ENCODE measurements around the gene TRAPPC14.

TRAPPC14 gene

DNA sequence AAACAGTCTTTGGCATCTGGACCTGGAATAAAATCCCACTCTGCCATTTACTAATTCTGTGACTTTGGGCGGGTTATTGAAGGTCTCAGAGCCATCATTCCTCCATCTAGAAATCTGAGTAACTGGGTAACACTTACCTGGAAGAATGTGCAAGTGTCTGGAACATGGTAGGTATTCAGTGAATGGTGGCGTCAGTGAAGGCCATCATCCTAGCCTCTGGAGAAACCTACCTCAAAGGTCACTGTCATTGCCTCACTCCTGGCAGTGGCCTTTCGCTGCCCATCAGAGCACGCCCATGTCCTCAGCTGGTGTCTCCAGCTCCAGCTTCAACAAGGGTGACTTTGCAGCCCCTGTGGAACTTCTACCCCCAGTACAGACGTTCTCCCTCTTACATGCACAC, 5.3 kb upstream of the TRAPPC14 start:
- Mint-ChIP-seq H3K27me3 (no peaks in the 10 kb centered on the region), H3K4me1 (peaks cover 86% of the 10 kb centered on the region), H3K4me3 (peak overlapping the region in 1 of 2 donors; percentile 29), H3K27ac (no peak overlapping the region), H3K9me3 (no peaks in the 10 kb centered on the region)
- ATAC-seq, result no peak
- DNase-seq, result no peak

DNA sequence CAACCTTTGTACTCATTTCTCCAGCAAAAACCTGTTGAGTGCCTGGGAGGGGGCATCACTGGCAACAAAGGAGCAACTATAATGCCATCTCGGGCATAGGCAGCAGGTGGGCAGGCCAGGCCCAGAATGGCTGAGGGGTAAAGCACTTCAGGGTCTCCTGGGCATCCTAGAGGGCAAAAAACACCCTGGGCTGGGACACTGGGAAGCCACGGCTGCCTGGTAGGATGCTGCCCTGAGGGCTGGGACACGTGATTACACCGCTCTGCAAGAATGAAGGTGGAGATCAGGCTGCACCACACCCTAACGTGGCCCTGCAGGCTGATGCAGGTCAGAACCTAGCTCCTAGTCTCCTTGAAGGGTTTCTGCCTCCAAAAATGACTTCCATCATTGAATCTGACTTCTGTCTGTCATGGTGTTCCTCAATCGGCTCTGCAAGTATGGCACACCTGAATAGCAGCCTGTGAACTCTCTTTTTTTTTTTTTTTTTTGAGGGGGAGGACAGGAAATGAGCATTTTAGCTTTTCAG, 4.5 kb upstream of the TRAPPC14 start:
- Mint-ChIP-seq H3K27ac (peak overlapping the region; percentile 48 to 92), H3K4me1 (peaks cover 81% of the 10 kb centered on the region), H3K9me3 (no peaks in the 10 kb centered on the region), H3K4me3 (peak overlapping the region in 1 of 2 donors; percentile 54), H3K27me3 (no peaks in the 10 kb centered on the region)
- DNase-seq (no peak), ATAC-seq (no peak)

DNA sequence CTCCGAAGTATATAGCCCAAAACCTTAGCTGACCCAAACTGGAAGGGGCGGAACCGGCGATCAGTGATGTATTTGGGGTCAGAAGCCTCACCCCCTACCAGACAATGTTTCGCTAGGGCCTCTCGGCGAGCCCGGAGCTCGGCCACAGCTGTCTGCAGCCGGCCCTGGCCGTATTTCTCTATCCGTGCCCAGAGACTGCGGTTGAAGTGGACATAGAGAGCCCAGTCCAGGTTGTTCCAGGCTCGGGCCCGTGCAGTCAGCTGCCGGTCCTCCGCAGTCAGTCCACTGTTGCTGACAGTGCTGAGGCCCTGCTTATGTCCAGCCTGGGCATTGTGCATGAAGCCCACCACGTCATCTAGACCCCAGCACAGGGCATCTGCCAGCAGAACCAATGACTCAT, 1.5 kb upstream of the TRAPPC14 start:
- H3K27ac Mint-ChIP-seq, result no peak overlapping the region
- no peak for ATAC-seq
- no peak for DNase-seq
- H3K9me3 Mint-ChIP-seq, result no peaks in the 10 kb centered on the region
- peak overlapping the region in 1 of 2 donors; percentile 12 for H3K4me3 Mint-ChIP-seq
- peaks cover 80% of the 10 kb centered on the region for H3K4me1 Mint-ChIP-seq
- no peaks in the 10 kb centered on the region for H3K27me3 Mint-ChIP-seq

DNA sequence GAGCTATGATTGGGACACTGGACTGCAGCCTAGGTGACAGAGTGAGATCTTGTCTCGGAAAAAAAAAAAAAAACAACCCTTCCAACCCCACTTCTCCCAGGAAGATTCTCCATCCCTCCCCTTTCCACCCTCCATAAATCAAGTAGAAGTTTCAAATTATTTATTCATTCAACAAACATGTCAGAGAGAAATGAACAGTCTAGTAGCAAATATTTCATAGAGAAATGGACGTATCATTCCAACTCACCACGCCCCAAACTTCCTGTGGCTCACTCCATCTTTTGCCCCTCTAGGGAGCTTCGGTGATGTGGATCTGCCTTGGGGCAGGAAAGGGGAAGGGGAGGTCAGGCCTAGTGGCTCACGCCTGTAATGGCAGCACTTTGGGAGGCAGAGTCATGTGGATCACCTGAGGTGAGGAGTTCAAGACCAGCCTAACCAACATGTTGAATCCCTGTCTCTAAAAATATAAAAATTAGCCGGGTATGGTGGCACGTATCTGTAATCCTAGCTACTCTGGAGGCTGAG, 638 bp upstream of the TRAPPC14 start:
- no peak for ATAC-seq
- DNase-seq, result no peak
- Mint-ChIP-seq H3K4me1 (peaks cover 85% of the 10 kb centered on the region), H3K27me3 (no peaks in the 10 kb centered on the region), H3K4me3 (peak overlapping the region; percentile 85 to 88), H3K27ac (peak overlapping the region; percentile 48 to 93), H3K9me3 (no peaks in the 10 kb centered on the region)

DNA sequence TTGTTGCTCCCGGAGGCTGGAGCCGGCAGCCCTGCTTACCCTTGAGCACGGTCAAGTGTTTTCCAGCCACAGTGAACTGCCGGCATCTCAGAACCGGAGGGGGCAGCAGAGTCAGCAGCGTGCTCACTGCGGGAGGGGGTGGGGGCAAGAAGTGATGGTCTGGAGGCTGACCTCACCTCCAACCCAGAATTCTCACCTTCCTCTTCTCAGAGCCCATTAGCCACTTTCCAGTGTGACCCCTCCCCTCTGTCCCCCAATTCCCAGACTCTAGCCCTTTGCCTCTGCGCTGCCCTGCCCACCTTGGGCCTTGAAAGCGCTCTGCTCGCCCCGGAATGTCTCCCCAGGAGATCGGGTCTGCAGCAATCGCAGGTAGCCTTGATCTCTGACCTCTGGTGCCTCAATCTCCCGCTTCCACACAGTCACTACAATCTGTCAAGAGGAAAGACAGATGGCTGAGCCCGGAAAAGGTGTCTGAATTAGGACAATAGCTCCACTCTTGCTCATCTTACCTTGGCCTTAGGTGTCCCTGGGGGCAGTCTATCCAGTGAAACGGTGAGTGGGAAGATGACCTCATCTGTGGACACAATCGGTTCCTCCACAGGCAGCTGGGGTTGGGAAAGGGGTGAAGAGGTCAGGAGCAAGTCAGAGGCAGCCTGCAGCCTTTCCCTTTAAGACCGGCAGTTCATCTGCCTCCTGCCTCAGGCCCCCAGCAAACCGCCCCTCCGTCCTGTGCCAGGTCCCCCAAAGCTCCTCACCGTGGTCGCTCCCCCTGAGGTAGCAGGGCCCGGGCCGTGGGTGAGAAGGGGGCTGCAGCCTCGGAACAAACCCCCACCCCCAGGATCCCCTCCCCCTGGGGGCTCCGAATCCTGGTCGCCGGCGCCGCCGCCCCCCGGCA, 942 bp downstream of the TRAPPC14 start:
- Mint-ChIP-seq H3K27me3 (no peaks in the 10 kb centered on the region), H3K4me3 (peak overlapping the region; percentile 74 to 88), H3K4me1 (peaks cover 84% of the 10 kb centered on the region), H3K9me3 (no peaks in the 10 kb centered on the region), H3K27ac (peak overlapping the region in 1 of 2 donors; percentile 96)
- no peak for DNase-seq
- ATAC-seq, result no peak

DNA sequence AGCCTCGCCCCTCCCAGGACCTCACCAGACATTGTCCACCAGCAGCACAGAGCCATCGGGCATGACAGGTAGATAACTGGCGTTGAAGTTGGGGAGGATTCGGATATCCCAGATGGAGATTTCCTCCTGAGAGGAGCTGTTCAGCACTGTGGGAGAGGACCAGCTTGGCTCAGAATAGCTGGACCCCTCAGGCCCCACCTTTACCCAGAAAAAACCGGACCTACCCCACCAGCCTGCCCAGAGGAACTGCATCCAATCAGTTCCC, 1.5 kb downstream of the TRAPPC14 start:
- no peaks in the 10 kb centered on the region for H3K27me3 Mint-ChIP-seq
- ATAC-seq, result no peak
- H3K4me1 Mint-ChIP-seq, result peaks cover 84% of the 10 kb centered on the region

DNA sequence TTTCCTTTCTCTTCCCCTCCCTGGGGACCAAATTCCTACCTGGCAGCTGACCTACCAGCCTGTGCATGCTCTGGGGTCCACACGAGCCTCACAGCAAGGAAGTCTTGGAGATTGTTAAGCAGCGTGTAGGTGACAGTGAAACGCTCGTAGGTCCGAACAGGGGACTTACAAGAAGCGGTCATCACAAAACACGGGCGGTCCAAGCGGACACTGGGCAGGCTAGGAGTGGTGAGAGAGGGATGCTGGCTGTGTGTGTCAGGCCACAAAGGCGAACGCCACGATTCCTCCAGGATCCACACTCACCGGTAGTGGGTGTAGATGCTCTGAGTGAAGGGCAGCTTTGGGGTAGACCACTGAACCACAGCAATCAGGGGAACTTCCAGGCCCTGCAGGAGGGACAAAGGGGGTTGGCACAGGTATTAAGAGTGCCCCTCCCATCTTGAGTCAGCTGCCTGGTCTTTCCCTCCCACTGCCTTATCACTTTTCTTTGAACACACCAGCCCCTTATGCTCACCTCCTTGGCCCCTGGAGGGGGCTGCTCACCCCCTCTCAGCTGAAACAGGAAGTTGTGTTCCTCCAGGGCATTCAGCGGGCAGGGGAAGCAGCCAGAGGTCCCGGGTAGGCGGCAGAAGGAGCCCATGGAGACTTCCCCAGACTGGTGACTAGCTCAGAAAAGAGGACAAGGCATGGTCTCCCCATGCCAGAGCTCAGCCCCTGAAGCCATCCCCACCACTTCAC, 2.0 kb downstream of the TRAPPC14 start:
- DNase-seq (peak; percentile 52 to 72), ATAC-seq (peak; percentile 80)
- Mint-ChIP-seq H3K4me3 (peak overlapping the region; percentile 74 to 88), H3K27ac (peak overlapping the region; percentile 78 to 96), H3K27me3 (no peaks in the 10 kb centered on the region), H3K4me1 (peaks cover 84% of the 10 kb centered on the region), H3K9me3 (no peaks in the 10 kb centered on the region)

More for the DNA sequence above, 1.5 kb downstream of the TRAPPC14 start:
- H3K27ac Mint-ChIP-seq, result peak overlapping the region; percentile 78 to 96
- no peaks in the 10 kb centered on the region for H3K9me3 Mint-ChIP-seq
- DNase-seq, result no peak
- peak overlapping the region; percentile 74 to 88 for H3K4me3 Mint-ChIP-seq

DNA sequence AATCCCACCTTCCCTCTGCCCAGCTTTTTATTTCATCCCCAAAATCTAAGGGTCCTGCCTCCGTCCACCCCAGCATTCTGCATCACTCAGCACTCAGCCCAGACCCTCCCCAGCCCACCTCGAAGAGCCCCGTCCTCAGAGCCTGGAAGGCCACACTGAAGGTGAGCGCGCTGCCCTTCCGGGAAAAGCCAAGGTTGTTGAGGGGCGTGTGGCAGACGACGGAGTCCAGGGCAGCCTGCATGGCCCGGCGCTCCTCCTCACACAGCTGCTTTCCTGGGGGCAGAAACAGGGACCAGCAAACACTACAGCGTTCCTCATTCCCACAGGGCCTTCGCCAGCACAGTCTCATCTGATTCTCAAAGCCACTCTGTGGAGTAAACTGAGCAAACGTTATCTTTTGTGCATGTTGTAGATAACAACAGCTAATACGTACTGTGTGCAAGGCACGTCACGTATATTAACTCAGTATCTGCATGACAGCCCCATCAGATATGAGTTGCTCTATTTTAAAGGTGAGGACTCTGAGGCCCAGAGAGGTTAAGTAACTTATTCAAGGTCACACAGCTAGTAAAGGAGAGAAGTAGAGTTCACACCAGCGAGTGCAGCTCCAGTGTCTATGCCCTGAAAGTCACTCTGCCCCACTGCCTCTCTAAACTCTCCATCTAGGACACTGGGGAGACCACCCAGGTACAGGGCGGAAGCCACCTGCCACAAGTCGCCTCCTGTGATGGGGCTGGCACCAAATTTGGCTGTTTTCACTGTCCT, 2.8 kb downstream of the TRAPPC14 start:
- Mint-ChIP-seq H3K4me1 (peaks cover 83% of the 10 kb centered on the region), H3K4me3 (no peak overlapping the region), H3K27me3 (no peaks in the 10 kb centered on the region), H3K9me3 (no peaks in the 10 kb centered on the region), H3K27ac (no peak overlapping the region)
- ATAC-seq (peak; percentile 1), DNase-seq (no peak)

DNA sequence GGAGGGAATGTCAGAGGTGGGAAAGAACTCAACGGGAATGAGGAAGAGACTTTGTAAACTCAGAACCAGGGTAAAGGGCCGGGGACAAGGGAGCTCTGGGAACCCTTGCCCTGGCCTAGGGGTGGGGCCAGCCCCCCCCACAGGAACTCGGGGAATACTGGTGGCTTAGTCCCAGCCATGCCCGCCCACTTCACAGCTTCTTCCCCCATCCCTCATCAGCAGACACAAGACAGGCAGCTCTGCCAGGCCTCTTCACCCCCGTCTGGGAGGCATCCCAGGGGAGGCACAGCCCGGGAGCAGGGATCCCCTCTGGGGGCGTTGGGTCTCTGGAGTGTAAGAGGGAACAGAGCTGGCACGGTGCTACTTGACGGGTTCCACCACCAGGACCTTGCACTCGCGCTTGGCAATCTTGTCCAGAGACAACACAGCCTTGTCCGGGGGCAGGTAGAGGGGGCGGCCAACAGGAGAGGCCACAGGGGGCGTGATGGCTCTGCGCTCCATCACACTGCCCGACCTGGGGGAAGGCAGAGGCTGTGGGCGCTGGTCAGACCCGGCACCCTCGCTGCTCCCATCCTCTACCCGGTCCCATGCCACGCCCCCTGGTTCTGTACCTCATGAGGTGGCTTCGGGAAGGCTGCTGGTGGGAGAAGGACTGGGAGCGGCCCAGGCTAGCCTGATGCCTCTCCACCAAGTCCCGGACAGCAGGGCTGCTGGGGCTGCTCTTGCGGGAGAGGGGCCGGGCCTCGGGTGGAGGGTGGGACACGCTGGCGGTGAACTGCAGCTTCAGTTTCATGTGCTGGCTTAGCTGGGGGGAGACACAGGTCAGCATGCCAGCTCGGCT, 3.7 kb downstream of the TRAPPC14 start:
- H3K9me3 Mint-ChIP-seq, result no peaks in the 10 kb centered on the region
- peaks cover 87% of the 10 kb centered on the region for H3K4me1 Mint-ChIP-seq
- ATAC-seq, result no peak
- no peak overlapping the region for H3K27ac Mint-ChIP-seq
- no peak overlapping the region for H3K4me3 Mint-ChIP-seq
- no peaks in the 10 kb centered on the region for H3K27me3 Mint-ChIP-seq
- no peak for DNase-seq

DNA sequence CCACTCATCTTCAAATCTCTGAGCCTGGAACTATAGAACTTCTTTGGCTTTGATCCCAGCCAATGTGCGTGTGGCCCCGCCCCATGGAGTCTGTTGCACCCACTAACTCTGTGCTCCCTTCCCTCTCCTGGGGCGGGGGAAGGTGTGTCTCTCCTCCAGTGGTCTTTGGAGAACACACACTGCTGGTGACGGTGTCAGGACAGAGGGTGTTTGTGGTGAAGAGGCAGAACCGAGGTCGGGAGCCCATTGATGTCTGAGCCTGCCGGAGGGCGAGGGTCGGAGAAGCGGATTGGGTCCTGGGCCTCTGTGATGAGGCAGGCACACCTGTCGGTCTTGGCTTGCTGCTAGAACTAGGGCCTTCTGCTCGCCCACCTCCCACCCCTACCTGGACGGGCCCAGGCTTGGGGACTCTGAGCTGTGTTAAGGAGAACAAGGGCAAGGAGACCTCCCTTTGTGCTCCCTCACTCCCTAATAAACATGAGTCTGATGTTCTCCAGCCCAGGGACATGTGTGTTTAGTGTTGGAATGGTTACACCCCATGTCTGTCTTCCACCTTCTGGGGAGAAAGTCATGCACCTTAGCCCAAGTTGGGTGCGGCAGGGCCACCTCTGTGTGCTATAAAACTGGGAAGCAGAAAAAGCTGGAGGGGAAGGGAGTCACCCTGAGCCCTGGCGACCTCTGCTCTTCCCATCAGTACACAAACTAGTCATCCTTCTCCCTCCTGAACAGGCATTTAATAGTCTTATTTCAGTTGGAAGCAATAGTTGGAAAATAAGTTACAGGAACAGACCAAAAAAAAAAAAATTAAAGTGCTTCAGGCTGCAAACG, 4.6 kb downstream of the TRAPPC14 start:
- DNase-seq (no peak), ATAC-seq (no peak)
- peaks cover 79% of the 10 kb centered on the region for H3K4me1 Mint-ChIP-seq
- H3K4me3 Mint-ChIP-seq, result no peak overlapping the region
- no peaks in the 10 kb centered on the region for H3K9me3 Mint-ChIP-seq
- H3K27me3 Mint-ChIP-seq, result no peaks in the 10 kb centered on the region
- H3K27ac Mint-ChIP-seq, result peak overlapping the region; percentile 24 to 44

DNA sequence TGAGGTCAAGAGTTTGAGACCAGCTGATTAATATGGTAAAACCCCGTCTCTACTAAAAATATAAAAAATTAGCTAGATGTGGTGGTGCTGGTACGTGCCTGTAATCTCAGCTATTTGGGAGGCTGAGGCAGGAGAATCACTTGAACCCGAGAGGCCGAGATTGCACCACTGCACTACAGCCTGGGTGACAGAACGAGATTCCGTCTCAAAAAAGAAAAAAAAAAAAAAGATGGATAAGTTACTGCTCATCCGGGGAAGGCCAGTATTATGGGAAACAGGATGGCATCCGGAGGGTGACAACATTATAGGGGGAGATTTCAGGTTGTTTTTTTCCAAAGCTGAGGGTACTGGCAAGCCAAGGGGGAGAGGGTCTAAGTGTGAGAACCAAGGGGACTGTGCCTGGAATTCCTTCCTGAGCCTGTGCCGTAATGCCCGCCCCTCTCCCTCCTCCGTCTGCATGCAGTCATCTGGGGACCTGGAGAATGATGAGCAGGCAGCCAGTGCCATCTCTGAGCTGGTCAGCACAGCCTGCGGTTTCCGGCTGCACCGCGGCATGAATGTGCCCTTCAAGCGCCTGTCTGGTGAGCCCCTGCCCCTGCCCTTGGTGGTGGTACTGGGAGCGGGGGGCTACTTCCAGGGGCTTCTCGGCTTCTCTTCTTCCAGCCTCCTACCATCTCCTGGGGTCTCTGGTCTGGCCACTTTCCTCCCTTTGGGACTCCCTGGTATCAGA, 5.4 kb downstream of the TRAPPC14 start:
- no peak for ATAC-seq
- H3K4me1 Mint-ChIP-seq, result peaks cover 83% of the 10 kb centered on the region
- no peaks in the 10 kb centered on the region for H3K27me3 Mint-ChIP-seq
- no peak for DNase-seq
- peak overlapping the region in 1 of 2 donors; percentile 44 for H3K27ac Mint-ChIP-seq
- H3K4me3 Mint-ChIP-seq, result no peak overlapping the region
- H3K9me3 Mint-ChIP-seq, result no peaks in the 10 kb centered on the region

DNA sequence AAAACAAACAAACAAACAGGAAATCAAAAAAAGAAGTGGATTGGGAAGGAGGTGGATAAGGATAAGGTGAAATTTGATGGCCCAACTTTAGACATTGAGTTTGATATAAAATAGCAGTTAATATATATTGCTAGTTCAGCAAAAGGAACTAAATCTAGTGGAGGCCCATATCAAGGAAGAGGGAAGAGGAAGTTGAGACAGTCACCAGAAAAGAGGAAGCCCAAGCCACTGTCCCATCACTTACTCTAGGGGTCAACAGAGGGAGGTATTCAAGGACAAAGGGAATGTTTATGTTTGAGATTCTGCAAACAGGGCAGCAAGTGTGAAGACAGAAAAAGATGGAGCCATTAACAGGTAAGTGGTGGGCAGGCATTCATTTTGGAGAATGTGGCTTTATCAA, 6.1 kb downstream of the TRAPPC14 start:
- ATAC-seq, result no peak
- H3K27me3 Mint-ChIP-seq, result no peaks in the 10 kb centered on the region
- peaks cover 81% of the 10 kb centered on the region for H3K4me1 Mint-ChIP-seq
- peak overlapping the region in 1 of 2 donors; percentile 1 for H3K4me3 Mint-ChIP-seq
- DNase-seq, result no peak
- H3K9me3 Mint-ChIP-seq, result no peaks in the 10 kb centered on the region
- H3K27ac Mint-ChIP-seq, result peak overlapping the region in 1 of 2 donors; percentile 62

DNA sequence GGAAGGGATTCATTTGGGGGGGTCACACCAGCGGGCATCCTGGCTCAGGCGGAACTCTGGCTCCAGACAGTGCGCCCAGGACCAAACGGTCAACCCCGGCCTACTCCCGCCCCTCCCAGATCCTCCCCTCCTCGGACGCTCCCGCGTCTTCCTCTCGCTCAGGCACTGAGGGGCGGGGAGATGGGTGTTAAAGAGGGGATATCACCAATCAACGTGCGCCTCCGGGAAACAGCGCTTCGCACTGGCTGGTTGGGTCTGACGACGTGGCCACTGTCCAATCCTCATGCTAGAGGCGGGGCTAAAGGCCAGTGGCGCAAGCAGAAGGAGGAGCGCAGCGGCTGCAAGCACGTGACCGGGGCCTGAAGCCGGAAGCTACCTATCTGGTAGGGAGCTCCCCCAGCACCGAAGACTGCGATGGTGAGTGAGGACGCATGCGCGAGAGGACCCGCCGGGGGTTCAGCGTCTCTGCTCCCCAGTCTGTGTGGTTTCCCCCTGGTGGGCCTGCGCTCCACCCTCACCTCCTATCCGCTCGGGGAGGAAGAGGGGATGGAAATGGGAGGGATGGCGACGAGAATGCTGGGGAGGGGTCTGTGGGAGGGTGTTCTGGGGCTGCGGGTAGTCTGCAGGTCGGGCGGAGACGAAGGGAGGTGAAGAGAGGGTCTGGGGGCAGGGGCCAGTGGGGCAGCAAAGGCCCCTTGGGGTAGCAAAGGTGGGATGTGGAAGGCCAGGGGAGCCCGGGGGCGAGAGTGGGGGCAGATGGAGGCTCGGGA, 9.8 kb downstream of the TRAPPC14 start, which contains the start of gene LAMTOR4:
Gene LAMTOR4 (plus strand): TSS at position 360 of the 770 bp plus-strand sequence. CDS start 55 bp downstream, at position 415.
- no peaks in the 10 kb centered on the region for H3K9me3 Mint-ChIP-seq
- H3K27me3 Mint-ChIP-seq, result no peaks in the 10 kb centered on the region
- H3K4me1 Mint-ChIP-seq, result peaks cover 45% of the 10 kb centered on the region
- peak within 1 kb of the TSS; percentile 89 to 99 for H3K27ac Mint-ChIP-seq
- H3K4me3 Mint-ChIP-seq, result peak within 1 kb of the TSS; percentile 97 to 99
- ATAC-seq (peak; percentile 98), DNase-seq (peak; percentile 97 to 99)

Measured in stimulated activated naive CD8-positive, alpha-beta T cell treated with anti-CD3 and anti-CD28 coated beads, Interleukin-15, amount 100 ng/mL, for 72 hours (primary cell).